GM18508 (cell line): ENCODE results near the gene MGAT5.

Experiments used
- ATAC-seq: cut with Tn5 transposase; IDR thresholded peaks from one replicate; pipeline ENCODE4 v1.9.1; 2021; ENCODE audit warnings: moderate number of reproducible peaks; ENCODE audit not compliant: insufficient read depth, unreplicated experiment

MGAT5 gene

GRCh38 chr2:134385195-134385594 lies 131.3 kb downstream of the MGAT5 start:
- no peak for ATAC-seq

- no peak for ATAC-seq
Observed at GRCh38 chr2:134386310-134386709, 132.4 kb downstream of the MGAT5 start.

- ATAC-seq = no peak
Observed at GRCh38 chr2:134389381-134389780, 135.5 kb downstream of the MGAT5 start.

- peak; percentile 66 for ATAC-seq
Observed at GRCh38 chr2:134391751-134392160, 137.9 kb downstream of the MGAT5 start.

- ATAC-seq = no peak
Observed at GRCh38 chr2:134392442-134393074, 138.7 kb downstream of the MGAT5 start.

GRCh38 chr2:134393075-134393461 lies 139.2 kb downstream of the MGAT5 start:
- ATAC-seq = no peak

GRCh38 chr2:134395779-134396178 lies 141.9 kb downstream of the MGAT5 start:
- ATAC-seq = no peak

- ATAC-seq = no peak
Observed at GRCh38 chr2:134396493-134396892, 142.6 kb downstream of the MGAT5 start.

GRCh38 chr2:134397146-134397896 lies 143.4 kb downstream of the MGAT5 start:
- ATAC-seq = no peak

- no peak for ATAC-seq
Observed at GRCh38 chr2:134398300-134398699, 144.4 kb downstream of the MGAT5 start.

- ATAC-seq = no peak
Observed at GRCh38 chr2:134399096-134399495, 145.2 kb downstream of the MGAT5 start.

GRCh38 chr2:134401081-134401497 lies 147.2 kb downstream of the MGAT5 start:
- no peak for ATAC-seq

- ATAC-seq = no peak
Observed at GRCh38 chr2:134401789-134402188, 147.9 kb downstream of the MGAT5 start.

- no peak for ATAC-seq
Observed at GRCh38 chr2:134402410-134402809, 148.5 kb downstream of the MGAT5 start.

GRCh38 chr2:134405611-134406081 lies 151.8 kb downstream of the MGAT5 start:
- ATAC-seq = no peak

GRCh38 chr2:134406311-134406710 lies 152.4 kb downstream of the MGAT5 start:
- no peak for ATAC-seq

- ATAC-seq = no peak
Observed at GRCh38 chr2:134406736-134407135, 152.9 kb downstream of the MGAT5 start.

GRCh38 chr2:134407154-134407890 lies 153.4 kb downstream of the MGAT5 start:
- no peak for ATAC-seq

- no peak for ATAC-seq
Observed at GRCh38 chr2:134408386-134408785, 154.5 kb downstream of the MGAT5 start.

GRCh38 chr2:134408791-134409190 lies 154.9 kb downstream of the MGAT5 start:
- no peak for ATAC-seq

- no peak for ATAC-seq
Observed at GRCh38 chr2:134410006-134410405, 156.1 kb downstream of the MGAT5 start.
